Activated CD4-positive, alpha-beta T cell treated with anti-CD3 and anti-CD28 coated beads, Interleukin-2, amount 10 ng/mL, durations not matched to agents 7 days and 5 days (primary cell): Measurements from ENCODE around the gene PYY. TPM values are rescaled to one million over a fixed set of nuclear protein-coding genes. Genes with fewer than 3 reads are reported as not detected.

Experiments
- CTCF ChIA-PET: fragments of 350-600 bp; sonication (Branson Sonifier 250); formaldehyde crosslinking; loops from one replicate; lab custom pipeline; 2021; ENCODE audit warnings: antibody characterized with exemption; lab: Charles Lee
- POLR2A ChIA-PET: fragments of 350-600 bp; sonication (Branson Sonifier 250); formaldehyde crosslinking; loops from one replicate; lab custom pipeline; 2021; ENCODE audit warnings: antibody characterized with exemption; lab: Charles Lee
- DNase-seq: peaks from one replicate; pipeline ENCODE4 v3.0.0-alpha.2; 2020
- H3K27ac Mint-ChIP-seq: one replicate; pipeline ENCODE4 v1.8.0; 2021; ENCODE audit warnings: mild to moderate bottlenecking, moderate library complexity, mixed read lengths
- H3K27me3 Mint-ChIP-seq: one replicate; pipeline ENCODE4 v1.8.0; 2021; ENCODE audit warnings: mixed read lengths
- H3K36me3 Mint-ChIP-seq: one replicate; pipeline ENCODE4 v1.8.0; 2021; ENCODE audit warnings: low read depth, mixed read lengths
- H3K4me1 Mint-ChIP-seq: one replicate; pipeline ENCODE4 v1.8.0; 2021; ENCODE audit warnings: mixed read lengths
- H3K4me3 Mint-ChIP-seq: one replicate; pipeline ENCODE4 v1.8.0; 2021; ENCODE audit warnings: mild to moderate bottlenecking, moderate library complexity, mixed read lengths
- H3K9me3 Mint-ChIP-seq: one replicate; pipeline ENCODE4 v1.8.0; 2021; ENCODE audit warnings: mixed read lengths
- total RNA-seq, 2 experiments: library from RNA; stranded (reverse); gene quantifications; one replicate each; pipeline ENCODE4 v1.2.3, GENCODE V29; 2021

Gene PYY
- total RNA-seq, 2 experiments from 2014 or later, result not detected

DNA sequence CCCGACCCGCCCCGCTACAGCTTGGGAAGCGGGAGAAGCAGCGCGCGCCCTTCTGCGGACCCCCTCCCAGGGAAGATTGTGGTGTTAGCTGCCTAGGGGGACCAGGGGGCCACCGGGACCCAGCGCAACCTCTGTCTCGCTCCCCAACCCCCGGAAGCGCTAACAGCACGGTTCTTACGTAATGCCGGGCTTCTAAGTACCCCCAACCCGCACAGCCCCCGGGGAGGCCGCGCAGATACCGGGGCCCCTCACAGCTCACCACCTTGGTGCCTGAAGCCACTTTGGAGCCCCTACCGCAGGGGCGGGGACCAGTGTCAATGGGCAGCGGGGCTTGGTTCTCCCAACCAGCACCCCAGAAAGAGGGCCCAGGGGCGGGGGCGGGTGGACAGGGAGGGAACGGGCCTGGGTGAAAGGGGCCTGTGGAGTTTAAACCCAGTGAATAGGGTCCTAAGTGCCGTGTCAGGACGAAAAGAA, 46.8 kb downstream of the PYY start:
- H3K27me3 Mint-ChIP-seq, result peaks cover 53% of the 10 kb centered on the region
- POLR2A ChIA-PET, result no interaction called here
- H3K27ac Mint-ChIP-seq, result no peak overlapping the region
- CTCF ChIA-PET, result interaction anchor here (1.0 kb wide), 1 partner anchor 37 kb away, joined by 4 read pairs; no protein-coding TSS in a partner anchor
- H3K4me3 Mint-ChIP-seq, result peak overlapping the region; percentile 41
- no peak for DNase-seq
- H3K36me3 Mint-ChIP-seq, result no peaks in the 10 kb centered on the region
- peaks cover 10% of the 10 kb centered on the region for H3K4me1 Mint-ChIP-seq
- no peaks in the 10 kb centered on the region for H3K9me3 Mint-ChIP-seq

DNA sequence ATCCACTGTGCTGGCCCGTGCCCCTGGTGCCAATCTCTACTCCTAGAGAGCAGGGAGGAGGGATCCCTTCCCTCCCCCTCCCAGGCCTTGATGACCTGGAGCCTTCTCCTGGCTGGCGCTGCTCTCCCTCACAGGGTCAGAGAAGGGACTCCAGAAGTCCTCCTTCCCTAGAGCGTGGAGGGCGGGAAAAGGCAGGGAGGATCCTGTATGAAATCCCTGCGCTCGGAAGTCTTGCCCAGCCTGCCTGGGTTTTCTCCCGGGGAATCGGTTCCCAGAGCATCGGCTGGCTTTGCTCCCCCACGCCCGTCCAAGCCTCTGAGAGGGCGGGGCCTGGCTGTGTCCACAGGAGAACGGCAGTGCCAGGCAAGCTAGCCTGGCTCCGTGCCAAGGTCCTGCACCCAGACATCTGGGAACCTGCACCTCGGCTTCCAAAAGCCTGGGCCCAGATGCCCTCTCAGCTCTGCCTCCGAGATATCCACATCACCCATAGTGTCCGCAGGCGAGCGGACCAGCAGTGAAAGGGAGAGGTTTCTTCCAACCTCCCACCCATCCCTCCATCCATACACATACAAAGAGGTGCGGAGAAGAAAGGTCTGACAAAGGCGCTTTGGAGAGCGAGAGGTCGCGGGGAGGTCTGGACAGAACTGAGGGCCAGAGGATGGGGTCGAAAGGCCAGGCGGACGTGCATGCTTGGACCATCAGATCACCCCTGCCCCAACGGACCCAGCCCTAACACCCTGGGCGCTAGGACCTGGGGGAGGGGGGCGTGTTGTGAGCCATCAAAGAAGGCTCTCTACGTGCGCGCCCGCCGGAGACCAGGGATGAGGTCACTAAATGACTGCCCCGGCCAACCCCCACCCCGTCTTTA, 47.5 kb downstream of the PYY start:
- Mint-ChIP-seq H3K9me3 (no peaks in the 10 kb centered on the region), H3K4me3 (peak overlapping the region; percentile 41), H3K36me3 (no peaks in the 10 kb centered on the region), H3K27me3 (peaks cover 58% of the 10 kb centered on the region), H3K4me1 (peaks cover 11% of the 10 kb centered on the region), H3K27ac (no peak overlapping the region)
- ChIA-PET CTCF (interaction anchor here (1.0 kb wide), 1 partner anchor 38 kb away, joined by 4 read pairs; no protein-coding TSS in a partner anchor), POLR2A (no interaction called here)
- DNase-seq, result no peak

DNA sequence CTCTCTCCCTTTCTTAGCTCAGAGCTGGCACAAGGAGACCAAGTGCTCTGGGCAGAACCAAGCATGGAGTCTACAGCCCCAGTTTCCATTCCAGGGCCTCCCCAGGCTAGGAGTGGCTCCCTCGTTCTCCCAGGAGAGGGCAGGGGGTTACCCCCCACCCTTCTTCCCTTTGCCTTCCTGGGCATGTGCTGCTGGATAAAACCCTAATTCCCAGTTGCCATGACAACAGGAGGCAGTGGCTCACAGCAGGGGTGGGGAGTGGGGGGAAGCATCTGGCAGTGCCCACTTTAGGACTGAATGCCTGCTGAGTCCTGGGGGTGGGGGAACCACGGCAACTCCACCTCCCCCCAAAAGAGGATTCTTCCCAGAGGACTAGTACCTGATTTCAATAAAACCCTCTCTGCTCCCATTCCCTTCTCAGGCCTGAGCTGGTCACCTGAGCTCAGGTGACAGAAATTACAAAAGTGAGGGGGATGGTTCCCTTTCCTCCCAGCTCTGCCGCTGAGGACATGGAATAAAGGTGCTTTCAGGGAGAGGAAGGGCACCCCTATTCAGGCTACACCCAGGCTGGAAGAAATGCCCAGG, 48.2 kb downstream of the PYY start:
- DNase-seq, result no peak
- Mint-ChIP-seq H3K4me1 (peaks cover 17% of the 10 kb centered on the region), H3K27me3 (peaks cover 65% of the 10 kb centered on the region), H3K9me3 (no peaks in the 10 kb centered on the region), H3K36me3 (no peaks in the 10 kb centered on the region), H3K27ac (no peak overlapping the region), H3K4me3 (no peak overlapping the region)
- ChIA-PET CTCF (interaction anchor here (0.8 kb wide), 1 partner anchor 1327 kb away, joined by 3 read pairs; no protein-coding TSS in a partner anchor), POLR2A (no interaction called here)

Other genes with a start within 250 kb of the PYY start
- gene SOST, start 195.1 kb downstream of the PYY start, total RNA-seq, result not detected
- 1 to 10 TPM; 7.1 to 8.3 TPM for gene DUSP3, start 175.0 kb downstream of the PYY start, total RNA-seq
- gene CFAP97D1, start 173.5 kb downstream of the PYY start, total RNA-seq, result not detected
- gene MPP3, start 120.8 kb downstream of the PYY start, total RNA-seq, result not detected
- gene CD300LG, start 106.8 kb downstream of the PYY start, total RNA-seq, result not detected
- under 1 TPM; 0.60 to 0.69 TPM for gene MPP2, start 46.4 kb downstream of the PYY start, total RNA-seq
- gene PPY, start 11.5 kb downstream of the PYY start, total RNA-seq, result not detected
- under 1 TPM; 0.75 to 0.79 TPM for gene NAGS, start 50.7 kb upstream of the PYY start, total RNA-seq
- gene TMEM101, start 61.0 kb upstream of the PYY start, total RNA-seq, result 10 to 100 TPM; 25.6 to 28.8 TPM
- 10 to 100 TPM; 59.3 to 64.8 TPM for gene LSM12, start 112.7 kb upstream of the PYY start, total RNA-seq
- 10 to 100 TPM; 18.1 to 25.2 TPM for gene G6PC3, start 116.8 kb upstream of the PYY start, total RNA-seq
- gene HDAC5, start 169.7 kb upstream of the PYY start, total RNA-seq, result 10 to 100 TPM; 27.0 to 32.3 TPM
- gene HROB, start 188.0 kb upstream of the PYY start, total RNA-seq, result 10 to 100 TPM; 15.1 to 16.4 TPM
- under 1 TPM in 1 of 2 experiments, not detected in 1; 0.30 TPM for gene ASB16, start 216.8 kb upstream of the PYY start, total RNA-seq
- gene TMUB2, start 233.0 kb upstream of the PYY start, total RNA-seq, result 10 to 100 TPM; 36.6 to 37.1 TPM
- 100 to 1,000 TPM; 110 to 112 TPM for gene ATXN7L3, start 245.9 kb upstream of the PYY start, total RNA-seq